ENCODE data around the gene HIVEP3. TPM values are rescaled to one million over a fixed set of nuclear protein-coding genes. Genes with fewer than 3 reads are reported as not detected.

HIVEP3 gene
- total and polyA plus RNA-seq, 2 of the 13 experiments (the other 11 are each of a cell fraction or from before 2014, with no cell fraction given): 0.05 TPM; not detected in 1

DNA sequence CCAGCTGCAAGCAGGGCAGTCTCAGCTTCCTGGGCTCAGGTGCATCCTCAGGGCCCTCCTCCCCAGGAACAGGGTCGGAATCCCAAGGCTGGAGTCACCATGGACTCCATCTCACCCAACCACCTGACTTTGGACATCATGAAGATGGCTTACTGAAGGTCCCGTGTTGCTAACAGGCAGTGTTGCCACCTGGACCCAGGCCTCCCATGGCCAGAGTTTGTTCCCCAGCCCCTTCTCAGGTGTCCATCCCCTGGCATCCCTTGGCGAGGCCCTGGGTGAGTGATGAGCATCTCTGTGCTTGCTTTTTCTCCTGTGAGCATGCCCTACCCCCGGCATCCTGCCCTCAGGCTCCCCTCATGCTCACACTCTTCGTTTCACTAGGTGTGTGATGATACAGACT is 332.5 kb downstream of the HIVEP3 start:
- Histone ChIP-seq H3K4me2 (ENCODE audit: low read depth, low read length) (no peak overlapping the region), H3K9me3 (ENCODE audit: low read length) (no peaks in the 10 kb centered on the region), H2AFZ (ENCODE audit: low read length) (no peak overlapping the region), H3K36me3 (replicated peaks in 1 of 2; ENCODE audit: control insufficient read depth in 1 of 2, insufficient read depth in 2 of 2, low read length in 2 of 2) (no peaks in the 10 kb centered on the region), H3K4me1 (ENCODE audit: insufficient read depth, low read length) (no peaks in the 10 kb centered on the region), H3K27me3 (ENCODE audit: control insufficient read depth in 1 of 2, insufficient read depth in 2 of 2, low read length in 2 of 2) (peaks cover 1 to 39% of the 10 kb centered on the region in 2 experiments), H3K4me3 (replicated peaks in 1 of 3; ENCODE audit: insufficient read depth in 1 of 3, low read depth in 2 of 3, low read length in 3 of 3) (no peak overlapping the region), H3K9ac (ENCODE audit: insufficient read depth, low read depth, low read length) (no peak overlapping the region), H3K27ac (ENCODE audit: extremely low read length, insufficient read depth, low read length) (no peak overlapping the region), H4K20me1 (ENCODE audit: insufficient read depth, low read length) (no peaks in the 10 kb centered on the region), H3K79me2 (ENCODE audit: insufficient read depth, low read length) (no peaks in the 10 kb centered on the region)
- ChIA-PET POLR2A (no interaction called here), CTCF (ENCODE audit: low intra/inter-chr PET ratio, low total read pairs) (no interaction called here)
- DNase-seq (ENCODE audit: low spot score) (no peak), FAIRE-seq (no peak), ATAC-seq (no peak)
- in situ Hi-C loops (cut with HindIII; ENCODE audit: extremely low pct_ligation_motif_present, low pct_unique_long_range_greater_than_20kb): no loop called here
- WGBS (ENCODE audit: low lambda C conversion rate): 0% methylated on average over 3 of the region's 5 CpGs
- BruUV-seq (replicated peaks): no TSS peak
- intact Hi-C loops (cut with micrococcal nuclease; ENCODE audit: unreplicated experiment): no loop called here
- TF ChIP-seq HNF1A (IDR thresholded peaks at IDR 0.05; ENCODE audit: low read depth) (no peak), HNF1A (CRISPR knock-in tag; IDR thresholded peaks at IDR 0.05; ENCODE audit: borderline replicate concordance) (no peak), ONECUT2 (CRISPR knock-in tag; IDR thresholded peaks at IDR 0.05) (no peak), IRF9 (CRISPR knock-in tag; IDR thresholded peaks at IDR 0.05; ENCODE audit: borderline replicate concordance) (no peak), ETS1 (CRISPR knock-in tag; IDR thresholded peaks at IDR 0.05) (no peak), ELF4 (CRISPR knock-in tag; IDR thresholded peaks at IDR 0.05; ENCODE audit: borderline replicate concordance) (no peak), KAT2B (IDR thresholded peaks at IDR 0.05; ENCODE audit: borderline replicate concordance, low read depth, low read length) (no peak), NFE2 (CRISPR knock-in tag; IDR thresholded peaks at IDR 0.05) (no peak), ZNF652 (CRISPR knock-in tag; IDR thresholded peaks at IDR 0.05; ENCODE audit: borderline replicate concordance, low read depth) (no peak)
- TF ChIP-seq, protein P1, sequence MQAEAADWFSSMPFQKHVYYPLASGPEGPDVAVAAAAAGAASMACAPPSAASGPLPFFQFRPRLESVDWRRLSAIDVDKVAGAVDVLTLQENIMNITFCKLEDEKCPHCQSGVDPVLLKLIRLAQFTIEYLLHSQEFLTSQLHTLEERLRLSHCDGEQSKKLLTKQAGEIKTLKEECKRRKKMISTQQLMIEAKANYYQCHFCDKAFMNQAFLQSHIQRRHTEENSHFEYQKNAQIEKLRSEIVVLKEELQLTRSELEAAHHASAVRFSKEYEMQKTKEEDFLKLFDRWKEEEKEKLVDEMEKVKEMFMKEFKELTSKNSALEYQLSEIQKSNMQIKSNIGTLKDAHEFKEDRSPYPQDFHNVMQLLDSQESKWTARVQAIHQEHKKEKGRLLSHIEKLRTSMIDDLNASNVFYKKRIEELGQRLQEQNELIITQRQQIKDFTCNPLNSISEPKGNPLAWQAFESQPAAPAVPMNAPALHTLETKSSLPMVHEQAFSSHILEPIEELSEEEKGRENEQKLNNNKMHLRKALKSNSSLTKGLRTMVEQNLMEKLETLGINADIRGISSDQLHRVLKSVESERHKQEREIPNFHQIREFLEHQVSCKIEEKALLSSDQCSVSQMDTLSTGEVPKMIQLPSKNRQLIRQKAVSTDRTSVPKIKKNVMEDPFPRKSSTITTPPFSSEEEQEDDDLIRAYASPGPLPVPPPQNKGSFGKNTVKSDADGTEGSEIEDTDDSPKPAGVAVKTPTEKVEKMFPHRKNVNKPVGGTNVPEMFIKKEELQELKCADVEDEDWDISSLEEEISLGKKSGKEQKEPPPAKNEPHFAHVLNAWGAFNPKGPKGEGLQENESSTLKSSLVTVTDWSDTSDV (CRISPR knock-in tag; IDR thresholded peaks at IDR 0.05): no peak
- TF ChIP-seq, protein P2, sequence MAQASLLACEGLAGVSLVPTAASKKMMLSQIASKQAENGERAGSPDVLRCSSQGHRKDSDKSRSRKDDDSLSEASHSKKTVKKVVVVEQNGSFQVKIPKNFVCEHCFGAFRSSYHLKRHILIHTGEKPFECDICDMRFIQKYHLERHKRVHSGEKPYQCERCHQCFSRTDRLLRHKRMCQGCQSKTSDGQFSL (CRISPR knock-in tag; IDR thresholded peaks at IDR 0.05): no peak
- TF ChIP-seq, protein P3, sequence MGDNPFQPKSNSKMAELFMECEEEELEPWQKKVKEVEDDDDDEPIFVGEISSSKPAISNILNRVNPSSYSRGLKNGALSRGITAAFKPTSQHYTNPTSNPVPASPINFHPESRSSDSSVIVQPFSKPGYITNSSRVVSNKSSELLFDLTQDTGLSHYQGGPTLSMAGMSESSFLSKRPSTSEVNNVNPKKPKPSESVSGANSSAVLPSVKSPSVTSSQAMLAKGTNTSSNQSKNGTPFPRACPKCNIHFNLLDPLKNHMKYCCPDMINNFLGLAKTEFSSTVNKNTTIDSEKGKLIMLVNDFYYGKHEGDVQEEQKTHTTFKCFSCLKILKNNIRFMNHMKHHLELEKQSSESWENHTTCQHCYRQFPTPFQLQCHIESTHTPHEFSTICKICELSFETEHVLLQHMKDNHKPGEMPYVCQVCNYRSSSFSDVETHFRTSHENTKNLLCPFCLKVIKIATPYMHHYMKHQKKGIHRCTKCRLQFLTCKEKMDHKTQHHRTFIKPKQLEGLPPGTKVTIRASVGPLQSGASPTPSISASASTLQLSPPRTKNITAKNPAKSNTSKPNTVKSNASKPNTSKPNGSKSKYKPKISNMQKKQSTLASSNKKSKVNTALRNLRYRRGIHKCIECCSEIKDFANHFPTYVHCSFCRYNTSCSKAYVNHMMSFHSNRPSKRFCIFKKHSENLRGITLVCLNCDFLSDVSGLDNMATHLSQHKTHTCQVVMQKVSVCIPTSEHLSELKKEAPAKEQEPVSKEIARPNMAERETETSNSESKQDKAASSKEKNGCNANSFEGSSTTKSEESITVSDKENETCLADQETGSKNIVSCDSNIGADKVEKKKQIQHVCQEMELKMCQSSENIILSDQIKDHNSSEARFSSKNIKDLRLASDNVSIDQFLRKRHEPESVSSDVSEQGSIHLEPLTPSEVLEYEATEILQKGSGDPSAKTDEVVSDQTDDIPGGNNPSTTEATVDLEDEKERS (CRISPR knock-in tag; IDR thresholded peaks at IDR 0.05): no peak

Measured in HepG2 (cell line).